ENCODE measurements around the gene AKR1C3.

GRCh38 chr10:5148678-5149032 is 54.4 kb downstream of the AKR1C3 start:
- no peak for TF ChIP-seq PATZ1 (CRISPR knock-in tag; IDR thresholded peaks at IDR 0.05; ENCODE audit: borderline replicate concordance)
- TF ChIP-seq ZC3H10 (CRISPR knock-in tag; IDR thresholded peaks at IDR 0.05) = no peak
- no peak for TF ChIP-seq TCF4 (CRISPR knock-in tag; IDR thresholded peaks at IDR 0.05; ENCODE audit: borderline replicate concordance)
- no peak for TF ChIP-seq BACH2 (CRISPR knock-in tag; IDR thresholded peaks at IDR 0.05; ENCODE audit: borderline replicate concordance)
- no peak for TF ChIP-seq ARNTL (CRISPR knock-in tag; IDR thresholded peaks at IDR 0.05; ENCODE audit: borderline replicate concordance, low read depth)
- no peak for TF ChIP-seq ISL1 (CRISPR knock-in tag; IDR thresholded peaks at IDR 0.05)
- TF ChIP-seq RARB (CRISPR knock-in tag; IDR thresholded peaks at IDR 0.05) = no peak
- no peak for TF ChIP-seq ZFP3 (CRISPR knock-in tag; IDR thresholded peaks at IDR 0.05)
- no peak for TF ChIP-seq CSDC2 (CRISPR knock-in tag; IDR thresholded peaks at IDR 0.05)
- TF ChIP-seq SNAI2 (CRISPR knock-in tag; IDR thresholded peaks at IDR 0.05) = no peak
- TF ChIP-seq OSR1 (CRISPR knock-in tag; IDR thresholded peaks at IDR 0.05) = no peak

All from SK-N-SH treated with all-trans-retinoic acid at 6 μM for 48 hours (cell line).